MCF 10A (cell line): ENCODE results near the gene LMTK2. TPM values are rescaled to one million over a fixed set of nuclear protein-coding genes. Genes with fewer than 3 reads are reported as not detected.

Experiments used
- BruUV-seq: library from RNA; stranded (reverse); fragments of 400-500 nt; replicated peaks from 2 replicates; lab custom pipeline; 2021; lab: Mats Ljungman, UMichigan
- CTCF ChIA-PET: fragments of 300-600 bp; sonication (Branson Sonifier 250); formaldehyde crosslinking; extraction: SDS; loops from one replicate; lab custom pipeline; 2021; ENCODE audit warnings: antibody characterized with exemption, inconsistent platforms; lab: Yijun Ruan, JAX
- POLR2A ChIA-PET: fragments of 300-600, 350-650 bp; sonication (Branson Sonifier 250); formaldehyde crosslinking; extraction: SDS; loops from one replicate; lab custom pipeline; 2020; ENCODE audit warnings: antibody characterized with exemption, inconsistent platforms; lab: Yijun Ruan, JAX
- DNase-seq: peaks from one replicate; pipeline ENCODE4 v3.0.0-alpha.2; 2018; ENCODE audit not compliant: unreplicated experiment
- H3K27ac Mint-ChIP-seq: one replicate; pipeline ENCODE4 v1.8.0; 2022; ENCODE audit warnings: mild to moderate bottlenecking, low read depth, mixed read lengths; ENCODE audit not compliant: unreplicated experiment
- H3K27me3 Mint-ChIP-seq: one replicate; pipeline ENCODE4 v1.8.0; 2022; ENCODE audit warnings: mixed read lengths; ENCODE audit not compliant: insufficient read depth, unreplicated experiment
- H3K36me3 Mint-ChIP-seq: one replicate; pipeline ENCODE4 v1.8.0; 2022; ENCODE audit warnings: mild to moderate bottlenecking, moderate library complexity, mixed read lengths; ENCODE audit not compliant: insufficient read depth, unreplicated experiment
- H3K4me1 Mint-ChIP-seq: one replicate; pipeline ENCODE4 v1.8.0; 2022; ENCODE audit warnings: mixed read lengths; ENCODE audit not compliant: insufficient read depth, unreplicated experiment
- H3K4me3 Mint-ChIP-seq: one replicate; pipeline ENCODE4 v1.8.0; 2022; ENCODE audit warnings: mild to moderate bottlenecking, moderate library complexity, mixed read lengths; ENCODE audit not compliant: unreplicated experiment
- H3K9me3 Mint-ChIP-seq: one replicate; pipeline ENCODE4 v1.8.0; 2022; ENCODE audit warnings: mixed read lengths; ENCODE audit not compliant: unreplicated experiment
- intact Hi-C: fragments of 100-400 bp; cut with micrococcal nuclease; formaldehyde crosslinking; loops from 2 replicates; pipeline ENCODE4 v1.14.1; 2022
- total RNA-seq: library from RNA; stranded (reverse); gene quantifications from 2 replicates; pipeline ENCODE4 v1.2.3, GENCODE V29; 2022
- TF ChIP-seq, protein P1 (sequence below): fragments of 200-600 bp; IDR thresholded peaks from one replicate; pipeline ENCODE4 v1.8.0; 2022; ENCODE audit warnings: antibody characterized with exemption, mild to moderate bottlenecking; ENCODE audit not compliant: unreplicated experiment

Gene LMTK2
- total RNA-seq, 1 experiment from 2014 or later = 16.8 TPM

DNA sequence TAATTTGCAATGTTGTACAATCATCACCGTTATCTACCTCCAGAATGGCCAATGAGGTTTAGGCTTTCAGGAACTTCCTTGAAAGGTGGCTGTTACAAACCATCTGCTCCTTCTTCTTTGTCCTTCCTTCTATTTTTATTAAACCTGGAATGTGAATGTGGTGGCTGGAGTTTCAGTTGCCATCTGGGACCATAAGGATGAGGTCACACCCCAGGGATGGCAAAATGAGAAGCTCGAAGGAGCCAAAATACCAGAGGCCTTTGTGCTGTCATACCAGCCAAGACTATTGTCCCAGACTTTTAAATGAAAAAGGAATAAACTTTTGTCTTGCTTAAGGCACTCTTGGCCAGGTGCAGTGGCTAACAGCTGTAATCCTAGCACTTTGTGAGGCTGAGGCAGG, 30.9 kb upstream of the LMTK2 start:
- no peaks in the 10 kb centered on the region for H3K9me3 Mint-ChIP-seq
- no peaks in the 10 kb centered on the region for H3K4me1 Mint-ChIP-seq
- CTCF ChIA-PET = interaction anchor here (0.6 to 1.2 kb wide), 2 partner anchors 10 to 92 kb away, joined by 3 to 5 read pairs; no protein-coding TSS in a partner anchor
- no peaks in the 10 kb centered on the region for H3K27me3 Mint-ChIP-seq
- TF ChIP-seq, protein P1, sequence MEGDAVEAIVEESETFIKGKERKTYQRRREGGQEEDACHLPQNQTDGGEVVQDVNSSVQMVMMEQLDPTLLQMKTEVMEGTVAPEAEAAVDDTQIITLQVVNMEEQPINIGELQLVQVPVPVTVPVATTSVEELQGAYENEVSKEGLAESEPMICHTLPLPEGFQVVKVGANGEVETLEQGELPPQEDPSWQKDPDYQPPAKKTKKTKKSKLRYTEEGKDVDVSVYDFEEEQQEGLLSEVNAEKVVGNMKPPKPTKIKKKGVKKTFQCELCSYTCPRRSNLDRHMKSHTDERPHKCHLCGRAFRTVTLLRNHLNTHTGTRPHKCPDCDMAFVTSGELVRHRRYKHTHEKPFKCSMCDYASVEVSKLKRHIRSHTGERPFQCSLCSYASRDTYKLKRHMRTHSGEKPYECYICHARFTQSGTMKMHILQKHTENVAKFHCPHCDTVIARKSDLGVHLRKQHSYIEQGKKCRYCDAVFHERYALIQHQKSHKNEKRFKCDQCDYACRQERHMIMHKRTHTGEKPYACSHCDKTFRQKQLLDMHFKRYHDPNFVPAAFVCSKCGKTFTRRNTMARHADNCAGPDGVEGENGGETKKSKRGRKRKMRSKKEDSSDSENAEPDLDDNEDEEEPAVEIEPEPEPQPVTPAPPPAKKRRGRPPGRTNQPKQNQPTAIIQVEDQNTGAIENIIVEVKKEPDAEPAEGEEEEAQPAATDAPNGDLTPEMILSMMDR = no peak
- DNase-seq = no peak
- no peaks in the 10 kb centered on the region for H3K36me3 Mint-ChIP-seq
- intact Hi-C loops = no loop called here
- POLR2A ChIA-PET = interaction anchor here (0.6 to 3.1 kb wide), 2 partner anchors 11 to 70 kb away, joined by 3 to 11 read pairs; no protein-coding TSS in a partner anchor
- no peak overlapping the region for H3K4me3 Mint-ChIP-seq
- H3K27ac Mint-ChIP-seq = no peak overlapping the region
- BruUV-seq = no TSS peak

DNA sequence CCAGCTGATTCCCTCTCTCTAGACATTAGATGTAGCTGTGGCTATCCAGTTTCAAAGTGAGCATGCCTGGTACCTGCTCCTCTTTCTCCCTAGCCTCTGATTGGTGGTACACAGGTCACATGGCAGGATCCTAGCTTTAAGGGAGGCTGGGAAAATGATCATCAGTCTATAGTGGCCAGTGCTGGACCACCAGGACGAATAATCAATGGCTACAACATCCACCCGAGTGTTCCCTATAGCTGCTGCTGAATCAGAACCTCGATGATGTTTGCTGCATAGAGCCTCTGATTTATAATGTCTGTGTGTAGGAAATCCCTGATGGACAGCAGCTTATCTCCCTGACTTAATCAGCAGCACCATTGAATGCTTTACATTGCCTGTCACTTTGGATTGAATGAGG, 28.9 kb upstream of the LMTK2 start:
- ChIA-PET POLR2A (interaction anchor here (3.1 kb wide), 1 partner anchor 9 kb away, joined by 11 read pairs; no protein-coding TSS in a partner anchor), CTCF (interaction anchor here (0.9 to 1.6 kb wide), 4 partner anchors 28 to 91 kb away, joined by 3 to 4 read pairs (median 4); no protein-coding TSS in a partner anchor)
- Mint-ChIP-seq H3K9me3 (no peaks in the 10 kb centered on the region), H3K27ac (no peak overlapping the region), H3K27me3 (no peaks in the 10 kb centered on the region), H3K4me3 (no peak overlapping the region), H3K4me1 (no peaks in the 10 kb centered on the region), H3K36me3 (no peaks in the 10 kb centered on the region)
- no TSS peak for BruUV-seq
- TF ChIP-seq, protein P1 = no peak
- intact Hi-C loops = no loop called here
- DNase-seq = no peak

DNA sequence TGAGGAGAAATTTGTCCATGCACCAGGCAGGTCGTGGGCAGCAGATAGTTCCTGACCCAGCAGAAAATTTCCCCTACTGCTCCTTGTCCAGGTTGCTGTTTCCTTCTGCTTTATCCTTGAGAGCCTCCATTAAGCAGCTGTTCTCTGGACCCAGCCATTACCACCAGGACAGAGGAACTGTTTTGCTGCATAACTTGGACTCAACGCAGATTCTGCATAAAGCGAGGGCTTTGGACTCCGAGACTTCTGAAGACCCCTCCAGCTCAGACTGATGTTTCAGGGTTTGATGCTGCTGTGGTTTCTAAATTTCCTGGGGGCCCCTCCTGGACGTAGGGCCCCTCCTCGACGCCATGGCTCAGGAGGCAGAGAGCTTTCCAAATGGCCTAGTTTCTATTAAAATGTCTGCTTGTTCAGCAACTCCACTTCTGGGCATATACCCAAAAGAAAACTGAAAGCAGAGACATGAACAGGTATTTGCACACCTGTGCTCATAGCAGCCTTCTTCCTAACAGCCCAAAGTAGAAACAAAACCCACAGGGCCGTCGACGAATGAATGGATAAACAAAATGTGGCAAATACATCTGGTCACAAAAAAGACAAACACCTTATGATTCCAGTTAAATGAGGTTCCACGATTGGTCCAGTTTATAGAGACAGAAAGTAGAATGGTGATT, 28.3 kb upstream of the LMTK2 start:
- POLR2A ChIA-PET = interaction anchor here (1.5 to 3.1 kb wide), 2 partner anchors 8 to 22 kb away, joined by 4 to 11 read pairs; no protein-coding TSS in a partner anchor
- no peaks in the 10 kb centered on the region for H3K4me1 Mint-ChIP-seq

More for the DNA sequence above, 28.3 kb upstream of the LMTK2 start:
- H3K27ac Mint-ChIP-seq = no peak overlapping the region
- no peak overlapping the region for H3K4me3 Mint-ChIP-seq
- no TSS peak for BruUV-seq
- no peaks in the 10 kb centered on the region for H3K36me3 Mint-ChIP-seq
- no peaks in the 10 kb centered on the region for H3K27me3 Mint-ChIP-seq
- TF ChIP-seq, protein P1 = no peak
- CTCF ChIA-PET = interaction anchor here (0.9 to 1.6 kb wide), 3 partner anchors 28 to 90 kb away, joined by 3 to 4 read pairs (median 4); no protein-coding TSS in a partner anchor
- intact Hi-C loops = no loop called here
- H3K9me3 Mint-ChIP-seq = no peaks in the 10 kb centered on the region
- DNase-seq = no peak
